Osteocyte (in vitro differentiated cells): ENCODE measurements around the gene LCNL1. TPM values are rescaled to one million over a fixed set of nuclear protein-coding genes. Genes with fewer than 3 reads are reported as not detected.
A peak's percentile ranks its signal among the peaks of the same experiment; 100 is the strongest.

Experiments used
- DNase-seq: peaks from one replicate; pipeline ENCODE4 v3.0.0; 2021; ENCODE audit warnings: mixed read lengths; ENCODE audit not compliant: unreplicated experiment; ENCODE audit errors: extremely low spot score
- H3K27ac Mint-ChIP-seq: one replicate; pipeline ENCODE4 v1.8.0; 2021; ENCODE audit warnings: mild to moderate bottlenecking, mixed read lengths; ENCODE audit not compliant: unreplicated experiment
- H3K27me3 Mint-ChIP-seq: one replicate; pipeline ENCODE4 v1.8.0; 2021; ENCODE audit warnings: mixed read lengths; ENCODE audit not compliant: unreplicated experiment
- H3K36me3 Mint-ChIP-seq: one replicate; pipeline ENCODE4 v1.8.0; 2021; ENCODE audit warnings: mixed read lengths; ENCODE audit not compliant: unreplicated experiment
- H3K4me1 Mint-ChIP-seq: one replicate; pipeline ENCODE4 v1.8.0; 2021; ENCODE audit warnings: mixed read lengths; ENCODE audit not compliant: unreplicated experiment
- H3K4me3 Mint-ChIP-seq: one replicate; pipeline ENCODE4 v1.8.0; 2021; ENCODE audit warnings: mild to moderate bottlenecking, moderate library complexity, mixed read lengths; ENCODE audit not compliant: unreplicated experiment
- H3K9me3 Mint-ChIP-seq: one replicate; pipeline ENCODE4 v1.8.0; 2021; ENCODE audit warnings: mixed read lengths; ENCODE audit not compliant: unreplicated experiment
- CTCF ChIP-seq: fragments of 200-600 bp; sonication (generic); IDR thresholded peaks from 2 replicates; pipeline ENCODE4 v1.5.0; 2021; ENCODE audit warnings: antibody characterized with exemption, mild to moderate bottlenecking, moderate library complexity
- total RNA-seq: library from RNA; stranded (reverse); gene quantifications from 2 replicates; pipeline ENCODE4 v1.2.1, GENCODE V29; 2021

Gene LCNL1
- total RNA-seq, 1 donor from 2014 or later, result 3.4 TPM

DNA sequence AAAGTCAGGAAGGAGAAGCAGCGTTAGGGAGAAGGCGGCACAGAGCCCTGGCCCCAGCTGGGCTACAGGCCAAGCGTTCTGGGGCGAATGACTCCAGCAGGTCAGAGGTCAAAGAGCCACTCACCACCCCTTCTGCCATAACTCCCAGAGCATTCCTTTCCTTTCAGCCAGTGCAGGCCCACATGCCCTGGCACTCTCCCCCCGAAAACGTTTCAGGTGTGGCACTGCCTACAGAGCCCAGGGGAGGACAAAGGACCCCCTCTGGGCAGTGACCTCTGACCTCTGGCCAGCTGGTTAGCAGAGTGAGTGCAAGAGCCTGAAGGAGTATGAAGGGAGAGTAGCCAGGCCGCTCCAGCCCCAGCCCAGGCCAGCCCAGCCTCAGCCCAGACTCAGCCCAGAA, 40.4 kb downstream of the LCNL1 start:
- Mint-ChIP-seq H3K4me3 (no peak overlapping the region), H3K4me1 (peaks cover 8% of the 10 kb centered on the region), H3K27me3 (no peaks in the 10 kb centered on the region), H3K36me3 (peaks cover 2% of the 10 kb centered on the region), H3K9me3 (no peaks in the 10 kb centered on the region), H3K27ac (no peak overlapping the region)
- TF ChIP-seq CTCF, result no peak
- DNase-seq, result no peak

- H3K4me1 Mint-ChIP-seq, result peaks cover 8% of the 10 kb centered on the region
- TF ChIP-seq CTCF, result no peak
- peaks cover 2% of the 10 kb centered on the region for H3K36me3 Mint-ChIP-seq
- no peak for DNase-seq
- no peak overlapping the region for H3K4me3 Mint-ChIP-seq
- H3K27me3 Mint-ChIP-seq, result no peaks in the 10 kb centered on the region
- H3K27ac Mint-ChIP-seq, result no peak overlapping the region
- H3K9me3 Mint-ChIP-seq, result no peaks in the 10 kb centered on the region
Measured at GRCh38 chr9:137023583-137023991, 40.8 kb downstream of the LCNL1 start.

DNA sequence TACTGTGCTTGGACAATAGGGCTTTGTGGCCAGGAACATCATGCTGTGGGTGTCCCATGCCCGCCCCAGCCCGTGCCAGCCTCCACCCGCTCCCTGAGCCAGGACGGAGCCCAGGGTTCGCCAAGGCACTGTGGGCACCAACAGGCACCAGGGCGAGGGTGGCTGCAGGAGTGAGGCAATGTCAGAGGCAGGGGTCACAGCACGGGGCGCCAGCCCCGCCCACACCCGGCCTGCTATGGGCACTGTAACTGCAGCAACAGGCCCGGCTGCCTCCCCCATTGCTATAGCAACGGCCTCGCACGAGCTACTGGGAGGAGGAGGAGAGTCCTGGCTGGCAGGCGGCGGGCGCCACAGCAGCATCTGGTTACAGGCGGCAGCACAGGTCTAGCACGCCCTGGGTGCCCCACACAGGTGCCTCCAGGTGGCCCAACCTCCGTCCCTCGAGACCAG, 42.7 kb downstream of the LCNL1 start:
- no peaks in the 10 kb centered on the region for H3K36me3 Mint-ChIP-seq
- no peak for TF ChIP-seq CTCF
- no peak for DNase-seq
- H3K27ac Mint-ChIP-seq, result no peak overlapping the region
- no peaks in the 10 kb centered on the region for H3K9me3 Mint-ChIP-seq
- no peak overlapping the region for H3K4me3 Mint-ChIP-seq
- peaks cover 12% of the 10 kb centered on the region for H3K4me1 Mint-ChIP-seq
- H3K27me3 Mint-ChIP-seq, result no peaks in the 10 kb centered on the region

GRCh38 chr9:137026384-137026783, 43.6 kb downstream of the LCNL1 start:
- Mint-ChIP-seq H3K4me1 (peaks cover 12% of the 10 kb centered on the region), H3K27ac (no peak overlapping the region), H3K4me3 (peak overlapping the region; percentile 35), H3K9me3 (no peaks in the 10 kb centered on the region), H3K27me3 (no peaks in the 10 kb centered on the region), H3K36me3 (no peaks in the 10 kb centered on the region)
- no peak for TF ChIP-seq CTCF
- no peak for DNase-seq

GRCh38 chr9:137026828-137027227, 44.0 kb downstream of the LCNL1 start:
- peak overlapping the region; percentile 77 for H3K4me3 Mint-ChIP-seq
- H3K36me3 Mint-ChIP-seq, result no peaks in the 10 kb centered on the region
- no peaks in the 10 kb centered on the region for H3K9me3 Mint-ChIP-seq
- no peak for DNase-seq
- TF ChIP-seq CTCF, result no peak
- H3K27me3 Mint-ChIP-seq, result no peaks in the 10 kb centered on the region
- no peak overlapping the region for H3K27ac Mint-ChIP-seq
- peaks cover 12% of the 10 kb centered on the region for H3K4me1 Mint-ChIP-seq
